Measurements from ENCODE around the gene SLFNL1.

SLFNL1 gene

DNA sequence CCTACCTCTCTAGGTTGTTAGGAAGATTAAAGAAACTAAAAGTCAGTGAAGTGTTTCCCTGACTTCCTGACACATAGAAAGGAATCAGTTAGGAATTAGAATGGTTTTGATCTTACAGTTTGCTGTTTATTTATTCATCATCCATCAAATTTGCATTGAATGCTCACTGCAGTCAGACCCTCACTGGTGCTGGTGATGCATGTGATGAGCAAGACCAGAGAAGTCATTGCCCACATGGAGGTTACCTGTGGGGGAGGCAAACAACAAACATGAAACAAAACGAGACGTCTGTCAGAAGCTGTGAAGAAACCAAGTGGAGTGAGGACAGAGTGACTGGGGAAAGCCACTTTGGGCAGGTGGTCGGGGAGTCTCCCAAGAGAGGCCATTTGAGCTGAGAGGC is 35.6 kb downstream of the SLFNL1 start:
- DNase-seq: no peak

DNA sequence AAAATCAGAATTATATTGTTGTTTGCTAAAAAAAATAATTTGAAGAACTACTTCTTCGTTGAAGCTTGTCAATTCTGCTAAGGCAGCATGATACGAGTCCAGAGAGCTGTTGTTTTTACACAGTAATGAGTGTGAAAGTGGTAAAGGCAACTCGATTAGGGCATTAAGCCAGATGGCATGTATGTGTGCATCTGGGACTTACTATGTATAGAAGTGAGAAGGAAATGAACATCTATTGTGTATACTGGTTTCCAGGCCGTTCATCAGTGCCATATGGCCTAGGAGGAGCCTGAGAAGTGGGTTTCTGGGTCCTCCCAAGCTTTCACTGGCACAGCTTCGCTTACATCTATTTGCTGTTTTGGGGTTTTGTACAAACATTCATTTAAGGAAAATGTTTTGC is 36.4 kb downstream of the SLFNL1 start:
- DNase-seq: no peak

DNA sequence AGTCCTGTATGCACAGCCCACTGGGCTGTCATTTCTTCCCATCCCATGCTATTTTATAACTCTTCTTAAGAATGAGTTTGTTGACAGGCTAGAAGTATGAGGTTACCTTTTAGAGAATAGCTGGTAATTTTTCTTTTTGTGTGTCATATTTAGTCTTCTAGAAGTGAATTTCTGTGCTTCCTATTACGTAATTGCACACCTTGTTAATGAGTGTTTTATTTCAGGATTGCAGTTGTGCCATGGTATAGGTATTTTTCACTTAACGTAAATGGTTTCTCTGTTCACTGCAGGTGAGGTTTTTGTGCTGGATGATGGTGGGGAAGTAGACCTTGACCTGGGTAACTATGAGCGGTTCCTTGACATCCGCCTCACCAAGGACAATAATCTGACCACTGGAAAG is 37.0 kb downstream of the SLFNL1 start:
- no peak for DNase-seq

DNA sequence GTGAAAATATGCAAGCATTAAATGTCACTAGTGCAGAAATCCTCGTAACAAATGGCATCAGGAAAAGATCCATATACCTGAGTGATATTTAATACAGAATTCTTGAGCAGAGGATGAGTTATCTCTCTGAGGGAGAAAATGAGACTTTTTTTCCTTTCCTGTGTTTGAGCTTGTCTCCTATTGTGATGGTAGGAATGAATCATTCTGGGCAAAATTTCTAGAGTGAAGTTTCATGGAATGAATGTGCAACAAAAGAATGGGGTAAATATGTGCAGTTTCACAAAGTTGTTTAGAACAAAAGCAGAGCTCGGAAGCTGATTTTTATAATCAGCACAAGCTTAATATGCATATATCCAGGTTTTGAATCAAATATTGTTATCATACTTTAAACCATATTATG is 37.5 kb downstream of the SLFNL1 start:
- DNase-seq: no peak

DNA sequence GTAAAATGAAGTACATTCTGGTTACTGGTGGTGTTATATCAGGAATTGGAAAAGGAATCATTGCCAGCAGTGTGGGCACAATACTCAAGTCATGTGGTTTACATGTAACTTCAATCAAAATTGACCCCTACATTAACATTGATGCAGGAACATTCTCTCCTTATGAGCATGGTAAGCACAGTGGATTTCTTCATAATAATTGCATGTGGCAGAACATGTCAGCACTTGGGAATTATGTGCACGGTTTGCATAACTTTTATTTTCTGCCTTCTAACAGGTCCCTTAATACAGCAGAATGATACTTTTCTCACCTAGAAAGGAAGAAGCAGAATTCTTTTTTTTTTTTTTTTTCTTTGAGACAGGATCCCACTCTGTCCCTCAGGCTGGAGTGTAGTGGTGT is 38.2 kb downstream of the SLFNL1 start:
- no peak for DNase-seq

DNA sequence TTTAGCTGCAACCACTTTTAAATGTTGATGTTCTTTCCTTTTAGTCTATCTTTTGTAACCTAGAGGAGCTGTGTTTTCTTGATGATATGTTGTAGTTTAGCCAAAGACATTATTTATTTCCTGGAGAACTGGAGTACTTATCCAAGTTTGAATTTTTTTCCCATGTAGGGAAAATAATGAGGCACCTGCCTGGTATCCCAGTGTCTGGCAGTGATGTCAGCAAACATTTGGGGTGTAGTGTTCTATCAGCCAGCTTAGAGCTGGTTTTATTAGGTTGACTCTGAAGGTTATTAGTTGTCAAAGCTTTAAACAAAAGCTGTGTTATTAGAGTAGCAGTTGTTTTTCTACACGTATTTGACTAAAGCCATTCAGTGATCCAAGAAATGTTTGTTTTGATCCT is 38.8 kb downstream of the SLFNL1 start:
- DNase-seq: no peak

DNA sequence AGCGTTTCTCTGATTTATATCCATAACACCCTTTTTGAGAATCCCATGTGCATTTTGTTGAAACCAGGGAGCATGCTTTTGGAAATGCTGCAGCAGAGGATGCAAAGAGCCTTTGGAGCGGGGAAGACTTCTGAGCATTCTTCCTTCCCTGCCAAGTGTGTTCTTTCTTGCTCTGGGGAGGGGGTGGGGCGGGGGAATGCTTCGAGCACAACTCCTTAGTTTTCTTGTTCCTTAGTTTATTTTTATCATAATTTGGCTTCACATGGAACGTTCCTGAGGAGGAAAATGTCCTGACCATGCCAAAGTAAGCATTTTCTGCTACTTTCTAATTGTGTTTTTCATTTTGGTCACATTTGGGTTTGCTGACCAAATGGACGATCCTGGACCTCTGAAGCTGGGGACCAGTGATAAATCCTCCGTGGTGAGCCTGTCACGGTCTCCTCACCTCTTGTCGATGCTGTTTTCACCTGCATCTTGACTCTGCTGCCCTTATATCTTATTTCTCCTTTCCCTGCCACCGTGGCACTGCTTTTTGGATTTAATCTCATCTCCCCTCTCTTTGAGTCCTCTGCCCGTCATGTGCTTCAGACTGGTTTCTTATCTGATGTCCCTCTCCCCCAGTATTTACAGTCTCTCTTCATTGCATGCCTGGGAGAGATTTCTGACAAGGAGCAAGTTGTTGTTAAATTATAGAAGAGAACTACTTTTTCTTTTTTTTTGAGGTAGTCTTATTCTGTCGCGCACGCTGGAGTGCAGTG is 39.7 kb downstream of the SLFNL1 start:
- DNase-seq: no peak

DNA sequence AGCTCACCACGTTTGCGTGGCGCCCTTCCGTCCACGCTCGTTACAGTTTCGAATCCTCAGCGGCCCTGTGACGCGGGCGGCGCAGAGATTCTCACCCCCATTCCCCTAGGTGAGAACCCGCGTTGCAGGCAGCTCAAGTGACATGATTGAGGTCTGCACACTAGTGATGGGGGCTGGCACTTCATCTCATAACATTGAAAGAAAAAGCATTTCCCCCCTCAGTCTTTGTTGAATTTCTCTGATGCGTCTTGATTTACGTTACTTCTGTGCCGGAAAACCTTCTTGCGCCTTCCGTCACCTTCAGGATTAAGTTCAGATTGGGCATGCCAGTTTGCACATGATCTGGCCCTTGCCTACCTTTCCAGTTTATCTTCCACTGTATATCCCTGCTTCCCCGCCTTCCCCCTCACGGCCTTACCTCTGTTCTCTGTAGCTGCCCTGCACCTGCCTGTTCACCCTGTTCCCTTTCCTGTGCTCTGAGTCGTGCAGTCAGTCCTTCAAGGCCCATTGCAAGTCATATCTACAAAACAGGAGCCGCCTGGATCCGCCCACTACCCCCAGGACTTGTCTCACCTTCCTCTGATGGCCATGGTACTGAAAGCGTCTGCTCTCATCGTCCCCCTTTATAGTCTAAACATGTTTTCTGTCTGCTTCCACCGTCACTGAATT is 40.9 kb downstream of the SLFNL1 start:
- peak; percentile 66 for DNase-seq

DNA sequence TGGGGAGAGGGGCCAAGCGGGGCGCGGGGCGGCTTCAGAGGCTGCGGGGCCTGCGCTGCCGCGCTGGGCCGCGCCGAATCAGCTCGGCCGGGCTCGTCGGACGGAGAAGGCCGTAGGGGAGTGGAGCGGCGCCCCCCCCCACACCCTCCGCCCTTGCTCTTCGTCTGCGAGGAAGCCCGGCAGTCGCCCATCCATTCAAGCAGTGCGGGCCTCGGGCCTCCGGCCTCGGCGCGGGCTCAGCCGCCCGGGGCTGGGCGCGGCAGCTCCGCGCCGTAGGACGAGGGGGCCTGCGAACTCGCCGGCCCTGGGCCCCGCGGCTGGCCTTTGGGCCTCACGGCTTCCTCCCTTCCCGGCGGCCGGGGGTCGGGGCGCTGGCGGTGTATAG is 41.5 kb downstream of the SLFNL1 start:
- no peak for DNase-seq

DNA sequence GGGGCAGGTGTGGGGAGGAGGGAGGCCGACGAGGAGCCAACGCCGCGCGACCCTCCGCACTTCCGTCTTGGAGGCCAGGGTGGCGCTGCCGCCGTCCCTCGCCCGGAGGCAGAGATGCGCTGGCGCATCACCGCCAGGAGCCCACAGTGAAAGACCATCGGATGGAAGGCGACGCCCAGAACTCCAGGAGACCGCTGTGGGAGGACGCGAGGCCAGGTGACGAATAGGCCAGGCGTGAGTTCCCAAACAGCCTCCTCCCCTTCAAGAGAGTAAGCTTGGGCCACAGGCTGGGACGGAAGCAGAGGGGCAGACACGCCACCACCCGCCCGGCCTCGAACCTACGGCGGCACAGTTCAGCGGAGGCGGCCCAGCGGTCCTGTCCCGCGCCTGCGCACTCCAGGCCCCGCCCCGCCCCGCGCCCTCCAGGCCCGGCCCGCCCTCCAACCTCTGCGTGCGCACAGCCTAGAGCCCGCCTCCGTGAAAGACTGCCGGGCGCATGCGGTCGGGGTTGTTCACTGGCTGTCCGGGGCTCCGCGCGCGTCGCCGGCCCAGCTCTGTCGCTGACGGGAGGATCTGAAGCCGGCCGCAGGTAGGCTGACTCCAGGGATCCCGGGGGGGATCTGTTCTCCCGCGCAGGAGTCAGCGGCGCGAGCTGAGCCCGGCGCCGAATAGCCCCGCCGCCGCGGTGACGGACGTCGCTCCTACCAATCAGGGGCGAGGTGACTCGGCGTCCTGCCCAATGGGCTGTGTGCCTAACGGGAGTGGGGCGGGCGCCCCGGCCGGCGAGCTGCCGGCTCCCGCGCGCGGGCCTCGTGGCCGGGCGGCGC is 42.1 kb downstream of the SLFNL1 start, which contains the start of gene CTPS1:
CTPS1 (plus strand) TSS at position 456 of the 827 bp plus-strand sequence. CDS start 3,595 bp downstream, outside the sequence.
- peak; percentile 97 for DNase-seq

DNA sequence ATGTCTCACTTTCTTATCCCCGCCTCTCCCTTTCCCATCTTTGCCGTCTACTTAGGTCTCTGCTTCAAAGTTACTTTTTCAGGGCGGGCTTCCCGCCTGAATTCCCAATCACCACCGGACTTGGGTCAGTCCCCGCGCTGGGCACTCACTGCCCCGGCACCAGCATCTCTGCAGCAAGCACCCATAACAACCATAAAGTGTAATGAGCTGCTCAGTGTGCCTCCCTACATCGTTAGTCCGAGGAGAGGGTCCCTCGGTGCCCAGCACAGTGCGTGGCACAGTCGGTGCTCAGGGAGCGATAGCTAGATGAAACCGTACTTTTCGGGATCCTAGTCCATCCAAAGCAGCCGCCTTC is 42.7 kb downstream of the SLFNL1 start:
- DNase-seq: no peak

DNA sequence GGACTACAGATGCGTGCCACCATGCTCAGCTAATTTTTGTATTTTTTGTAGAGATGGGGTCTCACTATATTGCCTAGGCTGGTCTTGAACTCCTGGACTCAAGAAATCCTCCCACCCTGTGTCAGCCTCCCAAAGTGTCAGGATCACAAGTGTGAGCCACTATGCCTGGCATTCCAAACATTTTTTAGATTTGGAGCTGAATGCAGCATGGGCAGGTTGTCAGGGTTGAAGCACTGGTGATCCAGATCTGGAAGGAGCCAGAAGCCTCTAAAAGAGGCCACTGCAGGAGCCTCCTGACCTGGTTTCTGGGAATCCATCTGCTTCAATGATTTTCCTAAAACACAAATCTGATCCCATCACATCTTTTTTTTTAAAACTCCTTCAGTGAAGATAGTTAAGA is 43.8 kb downstream of the SLFNL1 start:
- DNase-seq: no peak

DNA sequence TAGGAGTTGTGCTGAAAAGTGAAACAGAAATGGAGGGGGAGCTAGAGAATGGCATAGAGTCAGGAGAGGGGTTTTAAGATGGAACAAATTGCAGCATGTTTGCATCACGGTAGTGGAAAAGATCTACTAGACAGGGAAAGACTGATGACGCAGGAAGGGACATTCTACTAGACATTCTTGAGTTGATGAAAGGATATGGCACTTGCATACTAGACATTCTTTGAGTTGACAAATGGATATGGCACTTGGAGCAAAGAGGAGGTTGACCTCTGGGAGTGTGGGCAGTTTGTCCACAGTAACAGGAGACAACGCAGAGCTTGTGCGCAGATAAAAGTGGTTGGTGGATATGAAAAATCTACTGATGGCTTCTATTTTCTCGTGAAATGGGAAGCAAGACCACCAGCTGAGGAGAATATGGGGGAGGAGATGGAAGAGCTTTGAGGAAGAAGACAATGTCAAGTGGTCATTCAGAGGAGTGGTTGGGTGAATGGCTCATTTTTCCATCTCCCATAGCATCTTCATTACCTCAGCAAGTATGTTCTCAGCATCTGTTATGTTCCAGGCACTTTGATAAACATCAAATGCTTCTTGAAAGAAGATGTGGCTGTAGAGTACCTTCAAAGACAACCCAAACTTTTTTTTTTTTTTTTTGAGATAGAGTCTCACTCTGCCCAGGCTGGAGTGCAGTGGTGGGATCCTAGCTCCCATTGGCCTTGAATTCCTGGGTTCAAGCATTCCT is 44.4 kb downstream of the SLFNL1 start:
- no peak for DNase-seq

DNA sequence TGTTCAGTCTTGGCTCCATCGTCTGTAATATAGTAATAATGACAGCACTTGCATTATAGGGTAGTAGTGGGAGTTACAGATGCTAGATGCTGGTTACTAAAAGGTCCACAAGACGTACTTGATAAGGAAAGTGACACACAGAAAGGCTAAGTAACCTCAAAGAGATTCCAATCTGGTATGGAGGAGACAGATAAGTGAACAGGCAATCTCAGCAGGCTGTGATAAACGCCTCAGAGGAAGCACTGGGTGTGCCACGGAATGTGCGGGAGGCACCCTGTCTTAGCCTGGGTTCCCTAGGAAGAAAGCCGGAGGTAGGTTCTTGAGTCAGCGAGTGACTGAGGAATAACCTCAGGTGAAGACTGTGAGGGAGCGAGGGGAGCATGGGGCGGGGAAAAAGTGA is 46.6 kb downstream of the SLFNL1 start:
- no peak for DNase-seq

DNA sequence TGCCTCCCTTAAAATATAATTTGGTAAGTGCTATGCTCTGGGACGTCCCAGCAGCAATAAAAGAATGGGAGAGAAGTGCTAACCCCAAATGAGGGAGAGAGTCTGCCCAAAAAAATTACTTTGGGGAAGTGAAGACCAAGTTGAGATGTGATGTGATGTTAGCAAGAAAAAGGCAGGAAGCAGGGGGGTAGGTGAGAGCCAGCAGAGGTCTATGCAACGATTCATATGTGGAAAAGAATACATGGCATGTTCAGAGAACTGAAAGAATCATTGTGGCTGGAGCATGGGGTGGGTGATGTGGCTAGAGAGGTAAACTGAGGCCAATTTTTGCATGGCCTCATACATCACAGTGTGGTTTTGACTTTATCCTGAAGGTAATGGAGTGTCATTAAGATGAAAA is 47.6 kb downstream of the SLFNL1 start:
- no peak for DNase-seq

DNA sequence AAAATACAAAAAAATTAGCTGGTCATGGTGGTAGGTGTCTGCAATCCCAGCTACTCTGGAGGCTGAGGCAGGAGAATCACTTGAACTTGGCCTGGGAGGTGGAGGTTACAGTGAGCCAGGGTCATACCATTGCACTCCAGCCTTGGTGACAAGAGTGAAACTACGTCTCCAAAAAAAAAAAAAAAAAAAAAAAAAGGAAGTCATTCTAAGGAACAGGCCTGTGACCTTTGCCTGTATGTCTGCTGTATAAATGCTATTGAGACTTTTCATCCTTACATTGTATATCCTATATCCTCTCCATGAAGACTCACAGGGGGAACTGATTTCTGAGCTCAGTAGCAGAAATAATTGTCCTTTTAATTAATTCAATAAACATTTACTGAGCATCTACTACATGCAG is 49.6 kb downstream of the SLFNL1 start:
- no peak for DNase-seq

DNA sequence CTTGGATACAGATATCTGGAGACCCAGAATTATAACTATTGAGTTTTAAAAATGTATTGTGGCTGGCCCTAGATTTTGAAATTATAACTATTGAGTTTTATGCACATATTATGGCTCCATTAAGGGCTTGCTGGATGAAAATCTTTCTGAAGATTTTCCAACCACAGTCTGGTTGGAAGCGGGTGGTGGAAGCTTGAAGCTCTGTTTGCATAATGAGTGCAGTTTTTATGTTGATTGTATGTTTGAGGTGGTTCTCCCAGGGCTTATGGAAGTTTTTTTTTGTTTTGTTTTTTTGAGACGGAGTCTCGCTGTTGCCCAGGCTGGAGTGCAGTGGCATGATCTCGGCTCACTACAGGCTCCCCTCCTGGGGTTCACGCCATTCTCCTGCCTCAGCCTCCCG is 52.1 kb downstream of the SLFNL1 start:
- no peak for DNase-seq

DNA sequence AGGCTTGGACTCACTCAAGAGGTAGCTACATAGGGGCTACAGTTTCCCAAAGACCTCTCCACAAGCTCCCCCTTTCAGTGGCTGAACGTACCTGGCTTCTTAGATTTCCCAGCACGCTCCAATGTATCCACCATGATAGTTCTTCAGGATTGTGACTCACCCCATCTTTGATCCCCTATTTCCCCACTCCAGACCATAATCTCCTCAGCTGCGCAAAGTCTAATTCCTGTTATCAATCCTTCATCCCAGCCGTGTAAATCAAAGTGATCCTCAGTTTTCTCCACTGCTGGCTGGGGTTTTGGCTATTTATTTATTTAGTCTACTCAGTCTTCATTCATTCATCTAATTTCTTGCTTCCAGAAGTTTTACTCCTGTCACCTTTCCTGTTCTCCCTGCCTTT is 55.1 kb downstream of the SLFNL1 start:
- DNase-seq: no peak
